ENCODE results near the gene STXBP4. TPM values are rescaled to one million over a fixed set of nuclear protein-coding genes. Genes with fewer than 3 reads are reported as not detected.

The STXBP4 gene
- total and polyA plus RNA-seq, 2 experiments from 2014 or later, result 25.0 to 52.1 TPM

GRCh38 chr17:54991567-54991966, 23.0 kb downstream of the STXBP4 start:
- Histone ChIP-seq H3K4me1 (ENCODE audit: insufficient read depth) (no peaks in the 10 kb centered on the region), H2AFZ (no peak overlapping the region), H3K4me2 (no peak overlapping the region), H3K9me2 (ENCODE audit: insufficient read depth) (no peaks in the 10 kb centered on the region), H4K20me1 (replicated peaks; ENCODE audit: insufficient read depth) (no peaks in the 10 kb centered on the region), H3K36me3 (ENCODE audit: insufficient read depth) (no peaks in the 10 kb centered on the region; the same call in 1 of the 2 replicates), H3K79me2 (replicated peaks; ENCODE audit: insufficient read depth) (no peaks in the 10 kb centered on the region), H3F3A (replicated peaks; ENCODE audit: low read depth) (no peaks in the 10 kb centered on the region), H3K27ac (ENCODE audit: low read depth) (no peak overlapping the region), H3K27me3 (ENCODE audit: insufficient read depth) (no peaks in the 10 kb centered on the region), H3K4me3 (no peak overlapping the region)
- TF ChIP-seq NANOG (IDR thresholded peaks at IDR 0.05; ENCODE audit: borderline replicate concordance), result no peak
- TF ChIP-seq JUNB (IDR thresholded peaks at IDR 0.05; ENCODE audit: unreplicated experiment), result no peak
- TF ChIP-seq EZH2phosphoT487 (IDR thresholded peaks at IDR 0.05; ENCODE audit: unreplicated experiment), result no peak
- TF ChIP-seq ZNF114 (CRISPR knock-in tag; IDR thresholded peaks at IDR 0.05), result no peak
- no peak for TF ChIP-seq STAT1 (IDR thresholded peaks at IDR 0.05; ENCODE audit: unreplicated experiment)
- TF ChIP-seq ZNF462 (CRISPR knock-in tag; IDR thresholded peaks at IDR 0.05), result no peak
- TF ChIP-seq CTCF (conservative IDR thresholded peaks at IDR 0.05; ENCODE audit: low read depth in 2 of 2), result no peak
- no peak for TF ChIP-seq EZH2 (IDR thresholded peaks at IDR 0.05; ENCODE audit: low read depth, unreplicated experiment)
- TF ChIP-seq CREB1 (CRISPR knock-in tag; IDR thresholded peaks at IDR 0.05; ENCODE audit: low read depth), result no peak
- TF ChIP-seq ETS1 (IDR thresholded peaks at IDR 0.05), result no peak
- no peak overlapping the region for H3K27ac Mint-ChIP-seq
- ATAC-seq (no peak), DNase-seq (ENCODE audit: low spot score) (no peak)
- no peaks in the 10 kb centered on the region for H3K36me3 Mint-ChIP-seq (ENCODE audit: low read depth)
- no peak overlapping the region for H3K4me3 Mint-ChIP-seq
- H3K9me3 Mint-ChIP-seq, result no peaks in the 10 kb centered on the region
- H3K27me3 Mint-ChIP-seq (ENCODE audit: insufficient read depth, low read depth, poor library complexity), result no peaks in the 10 kb centered on the region
- H3K4me1 Mint-ChIP-seq, result 0 out of 3 replicates have a peak, but pooled peaks cover 2% of the 10 kb centered on the region
